Pancreas (tissue), 10 donors: ENCODE results near the gene REM2. TPM values are rescaled to one million over a fixed set of nuclear protein-coding genes. Genes with fewer than 3 reads are reported as not detected.

Experiments used
- ATAC-seq, 4 donors: fragments of 200-7000 bp; cut with Tn5 transposase; one replicate each; pipeline versions ENCODE4 v1.8.0 to v1.9.1; 2020; ENCODE audit warnings: mild to moderate bottlenecking in 4 of 4, moderate library complexity in 4 of 4
- DNase-seq, 6 donors: peaks; one replicate each; pipeline ENCODE4 v3.0.0-alpha.2; 2020
- FAIRE-seq: peaks from 2 replicates; lab custom pipeline; 2012; peaks lifted over from hg19 to GRCh38; lab: Jason Lieb, UNC
- H3K27ac ChIP-seq, 4 donors: fragments of 200-600 bp; sonication (generic); 1 replicate in 3 of 4; 2 replicates in 1 of 4; pipeline versions ENCODE4 v1.5.0 to v1.8.0; 2020
- H3K27me3 ChIP-seq, 4 donors: fragments of 200-600 bp; one replicate each; pipeline ENCODE4 v1.8.0; 2021
- H3K36me3 ChIP-seq, 3 donors: fragments of 200-600 bp; sonication (generic) in 1 of 3; one replicate each; pipeline versions ENCODE4 v1.5.0 to v1.8.0; 2020 to 2021
- H3K4me1 ChIP-seq, 3 donors: fragments of 200-600 bp; one replicate each; pipeline ENCODE4 v1.8.0; 2021
- H3K4me3 ChIP-seq, 4 donors: fragments of 200-600 bp; sonication (generic) in 2 of 4; one replicate each; pipeline versions ENCODE4 v1.5.0 to v1.8.0; 2020 to 2021
- H3K9me3 ChIP-seq, 4 donors: fragments of 200-600 bp; one replicate each; pipeline ENCODE4 v1.8.0; 2021
- CTCF ChIP-seq, 4 donors: fragments of 200-600 bp; sonication (generic) in 3 of 4; IDR thresholded peaks; one replicate each; pipeline versions ENCODE4 v1.5.0 to v1.8.0; 2021; ENCODE audit warnings: antibody characterized with exemption in 4 of 4
- WGBS, 2 donors: extraction: QIAGEN DNeasy Blood & Tissue Kit; methylation state at CpG; one replicate each; pipeline ENCODE4 v1.1.7; 2013; 5-methylcytosine and 5-hydroxymethylcytosine counted together
- intact Hi-C, 3 donors: fragments of 100-400 bp; cut with DNase I; formaldehyde crosslinking; loops; one replicate each; pipeline versions ENCODE4 v1.11.1 to v1.14.2; 2022
- polyA plus RNA-seq, 2 donors: library from polyadenylated mRNA; stranded (reverse); fragments of 200-250 nt; gene quantifications; one replicate each; pipeline ENCODE4 v1.2.3, GENCODE V29; 2013
- total RNA-seq, 6 donors: library from RNA; stranded (reverse); fragmentation: NEBNext Ultra II Directional in 4 of 6; extraction: Animal tissue kit (Norgen Biotek cat#: 25700) in 4 of 6; gene quantifications; one replicate each; pipeline versions ENCODE4 v1.2.1 to v1.2.4, GENCODE V29; 2021 to 2023
- donor health status: healthy with polysubstance abuse.
- donor health status: DM: no; HTN: no; CAD: no; lungs with moderate emphysema.
- donor health status: DM: no; HTN: no; CAD: no.
- donor health status: control.
- donor health status: control.
- donor health status: Bipolar disorder and iron deficiency.
- donor health status: DM: yes; HTN: yes; CAD: no.
- donor health status: DM: no; HTN: no; CAD: no.
- donor health status: DM: no; HTN: no; CAD: no.
- donor health status: DM: yes; HTN: yes; CAD: no.

REM2 gene
- total and polyA plus RNA-seq, 8 donors: 0.16 to 2.5 (median 0.38) TPM; not detected in 1

DNA sequence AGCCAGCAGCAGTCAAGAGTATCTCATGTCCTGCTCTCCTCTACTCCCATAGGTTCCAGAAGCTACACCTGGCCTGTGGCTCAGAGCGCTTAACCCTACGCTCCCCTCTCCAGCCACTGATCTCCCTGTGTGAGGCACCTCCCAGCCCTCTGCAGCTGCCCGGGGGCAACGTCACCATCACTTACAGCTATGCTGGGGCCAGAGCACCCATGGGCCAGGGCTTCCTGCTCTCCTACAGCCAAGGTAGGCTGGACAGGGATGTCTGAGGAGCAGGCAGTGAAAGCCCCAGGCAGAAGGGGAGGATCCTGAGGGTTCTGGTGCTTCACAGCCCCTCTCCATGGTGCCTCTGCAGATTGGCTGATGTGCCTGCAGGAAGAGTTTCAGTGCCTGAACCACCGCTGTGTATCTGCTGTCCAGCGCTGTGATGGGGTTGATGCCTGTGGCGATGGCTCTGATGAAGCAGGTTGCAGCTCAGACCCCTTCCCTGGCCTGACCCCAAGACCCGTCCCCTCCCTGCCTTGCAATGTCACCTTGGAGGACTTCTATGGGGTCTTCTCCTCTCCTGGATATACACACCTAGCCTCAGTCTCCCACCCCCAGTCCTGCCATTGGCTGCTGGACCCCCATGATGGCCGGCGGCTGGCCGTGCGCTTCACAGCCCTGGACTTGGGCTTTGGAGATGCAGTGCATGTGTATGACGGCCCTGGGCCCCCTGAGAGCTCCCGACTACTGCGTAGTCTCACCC lies 7.8 kb upstream of the REM2 start:
- intact Hi-C loops: loop anchor here in 1 of 3 donors (10.0 kb wide), 1 partner anchor 100 kb away; no protein-coding TSS in a partner anchor
- DNase-seq (peak in 1 of 6 donors; percentile 58), FAIRE-seq (no peak), ATAC-seq (no peak)
- Histone ChIP-seq H3K27me3 (no peaks in the 10 kb centered on the region), H3K4me3 (no peak overlapping the region), H3K36me3 (peaks cover 8 to 52% (median 31%) of the 10 kb centered on the region in 3 donors), H3K27ac (no peak overlapping the region), H3K9me3 (no peaks in the 10 kb centered on the region), H3K4me1 (peaks cover 8 to 19% (median 12%) of the 10 kb centered on the region in 3 donors)
- TF ChIP-seq CTCF (IDR thresholded peaks at IDR 0.05): no peak
- WGBS, 2 donors: 93 to 94% methylated on average over 14 to 15 of the region's 15 CpGs

- WGBS, 2 donors: 96% methylated on average over 20 of the region's 20 CpGs
- intact Hi-C loops: loop anchor here in 1 of 3 donors (10.0 kb wide), 1 partner anchor 99 kb away; no protein-coding TSS in a partner anchor
Measured at GRCh38 chr14:22875748-22876319, 7.2 kb upstream of the REM2 start.

DNA sequence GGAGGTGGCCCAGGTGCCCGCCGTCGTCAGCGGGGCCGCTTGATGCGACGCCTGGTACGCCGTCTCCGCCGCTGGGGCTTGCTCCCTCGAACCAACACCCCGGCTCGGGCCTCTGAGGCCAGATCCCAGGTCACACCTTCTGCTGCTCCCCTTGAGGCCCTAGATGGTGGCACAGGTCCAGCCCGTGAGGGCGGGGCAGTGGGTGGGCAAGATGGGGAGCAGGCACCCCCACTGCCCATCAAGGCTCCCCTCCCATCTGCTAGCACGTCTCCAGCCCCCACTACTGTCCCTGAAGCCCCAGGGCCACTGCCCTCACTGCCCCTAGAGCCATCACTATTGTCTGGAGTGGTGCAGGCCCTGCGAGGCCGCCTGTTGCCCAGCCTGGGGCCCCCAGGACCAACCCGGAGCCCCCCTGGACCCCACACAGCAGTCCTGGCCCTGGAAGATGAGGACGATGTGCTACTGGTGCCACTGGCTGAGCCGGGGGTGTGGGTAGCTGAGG lies 6.0 kb upstream of the REM2 start:
- no peak for FAIRE-seq
- Histone ChIP-seq H3K36me3 (peaks cover 8 to 52% (median 31%) of the 10 kb centered on the region in 3 donors), H3K27ac (no peak overlapping the region), H3K9me3 (no peaks in the 10 kb centered on the region), H3K4me3 (no peak overlapping the region), H3K4me1 (peaks cover 0 to 12% (median 5%) of the 10 kb centered on the region in 3 donors), H3K27me3 (no peaks in the 10 kb centered on the region)
- 93 to 95% methylated on average over 22 of the region's 22 CpGs for WGBS, 2 donors
- DNase-seq: peak in 2 of 6 donors; percentile 48 to 77
- intact Hi-C loops: loop anchor here in 1 of 3 donors (10.0 kb wide), 1 partner anchor 98 kb away; no protein-coding TSS in a partner anchor
- no peak for TF ChIP-seq CTCF (IDR thresholded peaks at IDR 0.05)
- no peak for ATAC-seq

More at GRCh38 chr14:22875748-22876319, 7.2 kb upstream of the REM2 start:
- no peaks in the 10 kb centered on the region for H3K9me3 ChIP-seq
- peaks cover 8 to 52% (median 31%) of the 10 kb centered on the region in 3 donors for H3K36me3 ChIP-seq
- DNase-seq (peak in 1 of 6 donors; percentile 57), FAIRE-seq (no peak), ATAC-seq (no peak)
- TF ChIP-seq CTCF (IDR thresholded peaks at IDR 0.05): no peak
- no peak overlapping the region for H3K27ac ChIP-seq
- no peak overlapping the region for H3K4me3 ChIP-seq
- H3K27me3 ChIP-seq: no peaks in the 10 kb centered on the region
- H3K4me1 ChIP-seq: peaks cover 1 to 13% (median 6%) of the 10 kb centered on the region in 3 donors

- Histone ChIP-seq H3K4me1 (peaks cover 0 to 8% (median 0%) of the 10 kb centered on the region in 3 donors), H3K4me3 (no peak overlapping the region), H3K9me3 (no peaks in the 10 kb centered on the region), H3K36me3 (peaks cover 8 to 50% (median 31%) of the 10 kb centered on the region in 3 donors), H3K27ac (no peak overlapping the region), H3K27me3 (no peaks in the 10 kb centered on the region)
- WGBS, 2 donors: 83 to 86% methylated on average over 8 of the region's 8 CpGs
- TF ChIP-seq CTCF (IDR thresholded peaks at IDR 0.05): no peak
- DNase-seq (no peak), ATAC-seq (no peak), FAIRE-seq (no peak)
- intact Hi-C loops: loop anchor here in 1 of 3 donors (10.0 kb wide), 1 partner anchor 96 kb away; no protein-coding TSS in a partner anchor
Measured at GRCh38 chr14:22878271-22879246, 4.5 kb upstream of the REM2 start.
